BLaER1 (cell line): Measurements from ENCODE around the gene ARHGEF38.
A peak's percentile ranks its signal among the peaks of the same experiment; 100 is the strongest.

Source experiments
- H3K27ac ChIP-seq: shearing (Covaris generic); formaldehyde crosslinking; 2 replicates; pipeline ENCODE4 v1.8.1; 2022
- H3K27me3 ChIP-seq: shearing (Covaris generic); formaldehyde crosslinking; 2 replicates; pipeline ENCODE4 v1.8.1; 2022
- H3K36me3 ChIP-seq: shearing (Covaris generic); formaldehyde crosslinking; 2 replicates; pipeline ENCODE4 v1.8.1; 2022
- H3K4me1 ChIP-seq: shearing (Covaris generic); formaldehyde crosslinking; 2 replicates; pipeline ENCODE4 v1.8.1; 2022
- H3K4me2 ChIP-seq: shearing (Covaris generic); formaldehyde crosslinking; 2 replicates; pipeline ENCODE4 v1.8.1; 2022
- H3K4me3 ChIP-seq: shearing (Covaris generic); formaldehyde crosslinking; 2 replicates; pipeline ENCODE4 v1.8.1; 2022
- H3K9ac ChIP-seq: shearing (Covaris generic); formaldehyde crosslinking; 2 replicates; pipeline ENCODE4 v1.8.1; 2022
- H3K9me3 ChIP-seq: shearing (Covaris generic); formaldehyde crosslinking; 2 replicates; pipeline ENCODE4 v1.8.1; 2022
- H4K20me1 ChIP-seq: shearing (Covaris generic); formaldehyde crosslinking; 2 replicates; pipeline ENCODE4 v1.8.1; 2022
- Cebpa-rat ChIP-seq: shearing (Covaris generic); IDR thresholded peaks from 2 replicates; pipeline ENCODE4 v1.8.1; 2022

Gene ARHGEF38

GRCh38 chr4:105626846-105627245 is 74.4 kb downstream of the ARHGEF38 start:
- TF ChIP-seq Cebpa-rat: no peak
- Histone ChIP-seq H3K9me3 (no peaks in the 10 kb centered on the region), H3K36me3 (no peaks in the 10 kb centered on the region), H3K4me3 (no peak overlapping the region), H3K9ac (no peak overlapping the region), H4K20me1 (no peaks in the 10 kb centered on the region), H3K4me2 (no peak overlapping the region), H3K4me1 (peaks cover 6% of the 10 kb centered on the region; the same call in 1 of the 2 replicates), H3K27ac (no peak overlapping the region), H3K27me3 (no peaks in the 10 kb centered on the region)

- Histone ChIP-seq H3K4me1 (peaks cover 6% of the 10 kb centered on the region; the same call in 1 of the 2 replicates), H3K27me3 (no peaks in the 10 kb centered on the region), H4K20me1 (no peaks in the 10 kb centered on the region), H3K4me2 (no peak overlapping the region), H3K9ac (no peak overlapping the region), H3K36me3 (no peaks in the 10 kb centered on the region), H3K9me3 (no peaks in the 10 kb centered on the region), H3K4me3 (no peak overlapping the region), H3K27ac (no peak overlapping the region)
- TF ChIP-seq Cebpa-rat: no peak
Observed at GRCh38 chr4:105627620-105628019, 75.2 kb downstream of the ARHGEF38 start.

- H3K27me3 ChIP-seq: no peaks in the 10 kb centered on the region
- peaks cover 14% of the 10 kb centered on the region for H3K4me1 ChIP-seq
- no peak overlapping the region for H3K9ac ChIP-seq
- H3K4me2 ChIP-seq: no peak overlapping the region
- H4K20me1 ChIP-seq: no peaks in the 10 kb centered on the region
- no peaks in the 10 kb centered on the region for H3K9me3 ChIP-seq
- no peak overlapping the region for H3K27ac ChIP-seq
- no peaks in the 10 kb centered on the region for H3K36me3 ChIP-seq
- TF ChIP-seq Cebpa-rat: no peak
- H3K4me3 ChIP-seq: no peak overlapping the region
Observed at GRCh38 chr4:105630670-105631655, 78.5 kb downstream of the ARHGEF38 start.

GRCh38 chr4:105631818-105632400 is 79.5 kb downstream of the ARHGEF38 start:
- Histone ChIP-seq H3K27ac (no peak overlapping the region), H3K4me1 (peaks cover 14% of the 10 kb centered on the region)
- TF ChIP-seq Cebpa-rat: no peak

GRCh38 chr4:105632599-105632998 is 80.2 kb downstream of the ARHGEF38 start:
- Histone ChIP-seq H4K20me1 (no peaks in the 10 kb centered on the region), H3K27ac (no peak overlapping the region), H3K4me3 (no peak overlapping the region), H3K9ac (no peak overlapping the region), H3K36me3 (no peaks in the 10 kb centered on the region), H3K9me3 (no peaks in the 10 kb centered on the region), H3K27me3 (no peaks in the 10 kb centered on the region), H3K4me1 (peaks cover 19% of the 10 kb centered on the region), H3K4me2 (no peak overlapping the region)
- TF ChIP-seq Cebpa-rat: no peak

More at GRCh38 chr4:105631818-105632400, 79.5 kb downstream of the ARHGEF38 start:
- no peak overlapping the region for H3K9ac ChIP-seq
- H3K4me3 ChIP-seq: no peak overlapping the region
- no peaks in the 10 kb centered on the region for H3K27me3 ChIP-seq
- no peaks in the 10 kb centered on the region for H3K36me3 ChIP-seq
- no peak overlapping the region for H3K4me2 ChIP-seq
- no peaks in the 10 kb centered on the region for H4K20me1 ChIP-seq
- H3K9me3 ChIP-seq: no peaks in the 10 kb centered on the region

GRCh38 chr4:105633241-105633640 is 80.8 kb downstream of the ARHGEF38 start:
- Histone ChIP-seq H3K4me1 (peaks cover 21% of the 10 kb centered on the region), H3K9ac (no peak overlapping the region)

GRCh38 chr4:105634402-105635080 is 82.1 kb downstream of the ARHGEF38 start:
- H3K27me3 ChIP-seq: no peaks in the 10 kb centered on the region
- H3K36me3 ChIP-seq: no peaks in the 10 kb centered on the region
- no peak for TF ChIP-seq Cebpa-rat
- no peaks in the 10 kb centered on the region for H4K20me1 ChIP-seq
- no peak overlapping the region for H3K9ac ChIP-seq
- H3K27ac ChIP-seq: no peak overlapping the region
- H3K4me1 ChIP-seq: peaks cover 21% of the 10 kb centered on the region
- H3K4me3 ChIP-seq: no peak overlapping the region
- no peaks in the 10 kb centered on the region for H3K9me3 ChIP-seq
- peak overlapping the region; percentile 67 for H3K4me2 ChIP-seq

More at GRCh38 chr4:105633241-105633640, 80.8 kb downstream of the ARHGEF38 start:
- H3K27ac ChIP-seq: no peak overlapping the region
- no peaks in the 10 kb centered on the region for H3K27me3 ChIP-seq
- no peak overlapping the region for H3K4me3 ChIP-seq
- H3K4me2 ChIP-seq: no peak overlapping the region
- H3K36me3 ChIP-seq: no peaks in the 10 kb centered on the region
- H3K9me3 ChIP-seq: no peaks in the 10 kb centered on the region
- TF ChIP-seq Cebpa-rat: no peak
- no peaks in the 10 kb centered on the region for H4K20me1 ChIP-seq

GRCh38 chr4:105637408-105638176 is 85.2 kb downstream of the ARHGEF38 start:
- Histone ChIP-seq H3K27me3 (no peaks in the 10 kb centered on the region), H3K27ac (no peak overlapping the region), H3K36me3 (no peaks in the 10 kb centered on the region), H4K20me1 (no peaks in the 10 kb centered on the region), H3K9ac (no peak overlapping the region), H3K4me2 (peak overlapping the region; percentile 21; the same call in 1 of the 2 replicates), H3K9me3 (no peaks in the 10 kb centered on the region), H3K4me1 (peaks cover 21% of the 10 kb centered on the region), H3K4me3 (no peak overlapping the region)
- no peak for TF ChIP-seq Cebpa-rat

- Histone ChIP-seq H3K4me3 (no peak overlapping the region), H3K27me3 (no peaks in the 10 kb centered on the region), H3K4me2 (no peak overlapping the region), H4K20me1 (no peaks in the 10 kb centered on the region), H3K9me3 (no peaks in the 10 kb centered on the region), H3K9ac (no peak overlapping the region), H3K4me1 (0 out of 2 replicates have a peak, but pooled peaks cover 7% of the 10 kb centered on the region), H3K27ac (no peak overlapping the region), H3K36me3 (no peaks in the 10 kb centered on the region)
- TF ChIP-seq Cebpa-rat: no peak
Observed at GRCh38 chr4:105641845-105642244, 89.4 kb downstream of the ARHGEF38 start.
